SIG-M5 (cell line): Measurements from ENCODE around the gene RNF157.
"Not testable (repeated sequence)": the region's sequence is repeated elsewhere in the genome, so short reads cannot be mapped to it uniquely, and the experiment has no call there.

Experiments
- DNase-seq: peaks from one replicate; lab custom pipeline; 2025; lab: John Stamatoyannopoulos, UW

Gene RNF157

DNA sequence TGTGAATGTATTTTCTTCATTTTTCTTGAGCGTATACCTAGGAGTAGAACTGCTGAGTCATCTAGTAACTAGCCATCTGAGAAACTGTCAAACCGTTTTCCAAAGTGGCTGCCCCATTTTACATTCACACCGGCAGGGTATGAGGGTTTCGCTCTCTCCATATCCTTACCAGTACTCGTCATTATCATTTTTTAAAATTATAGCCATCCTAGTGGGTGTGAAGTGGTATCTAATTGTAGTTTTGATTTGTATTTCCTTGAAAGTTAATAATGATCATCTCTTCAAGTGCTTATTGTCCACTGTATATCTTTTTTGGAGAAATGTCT is 6.0 kb downstream of the RNF157 start:
- DNase-seq, result no peak

GRCh38 chr17:76233588-76234353 is 6.5 kb downstream of the RNF157 start:
- no peak for DNase-seq

DNA sequence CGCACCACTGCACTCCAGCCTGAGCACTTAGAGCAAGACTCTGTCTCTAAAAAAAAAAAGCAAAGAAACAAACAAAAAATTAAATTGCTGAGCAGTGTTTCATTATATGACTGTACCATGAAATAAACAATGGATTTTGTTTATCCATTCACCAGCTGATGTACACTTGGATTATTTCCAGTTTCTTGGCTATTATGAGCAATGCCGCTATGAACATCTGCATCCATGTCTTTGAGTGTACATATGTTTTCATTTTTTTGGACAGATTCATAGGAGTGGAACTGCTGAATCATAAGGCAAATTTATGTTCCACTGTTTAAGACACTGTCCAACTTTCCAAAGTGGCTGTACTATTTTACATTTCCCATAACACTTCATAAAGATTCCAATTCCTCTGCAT is 8.0 kb downstream of the RNF157 start:
- DNase-seq, result no peak

GRCh38 chr17:76226749-76227148 is 13.5 kb downstream of the RNF157 start:
- not testable (repeated sequence) for DNase-seq

- not testable (repeated sequence) for DNase-seq
Observed at GRCh38 chr17:76225373-76226086, 14.8 kb downstream of the RNF157 start.

DNA sequence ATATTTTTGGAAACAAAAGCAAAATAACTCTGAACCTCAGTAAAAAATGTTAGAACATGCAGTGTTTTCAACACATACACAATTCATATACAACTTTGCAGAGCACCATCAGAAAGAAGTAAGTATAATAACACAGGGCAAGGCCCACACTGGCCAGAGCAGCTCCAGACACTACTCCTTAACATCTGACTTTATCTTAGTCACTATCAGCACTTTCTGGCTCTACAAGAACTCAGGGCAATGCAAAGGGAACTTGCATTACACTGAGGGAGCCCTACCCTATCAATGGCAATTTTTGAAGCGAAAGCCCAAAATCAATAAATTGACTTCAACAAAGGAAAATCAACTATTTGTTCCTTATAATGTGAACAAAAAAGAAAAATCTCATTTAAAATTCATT is 16.5 kb downstream of the RNF157 start:
- DNase-seq, result no peak

DNA sequence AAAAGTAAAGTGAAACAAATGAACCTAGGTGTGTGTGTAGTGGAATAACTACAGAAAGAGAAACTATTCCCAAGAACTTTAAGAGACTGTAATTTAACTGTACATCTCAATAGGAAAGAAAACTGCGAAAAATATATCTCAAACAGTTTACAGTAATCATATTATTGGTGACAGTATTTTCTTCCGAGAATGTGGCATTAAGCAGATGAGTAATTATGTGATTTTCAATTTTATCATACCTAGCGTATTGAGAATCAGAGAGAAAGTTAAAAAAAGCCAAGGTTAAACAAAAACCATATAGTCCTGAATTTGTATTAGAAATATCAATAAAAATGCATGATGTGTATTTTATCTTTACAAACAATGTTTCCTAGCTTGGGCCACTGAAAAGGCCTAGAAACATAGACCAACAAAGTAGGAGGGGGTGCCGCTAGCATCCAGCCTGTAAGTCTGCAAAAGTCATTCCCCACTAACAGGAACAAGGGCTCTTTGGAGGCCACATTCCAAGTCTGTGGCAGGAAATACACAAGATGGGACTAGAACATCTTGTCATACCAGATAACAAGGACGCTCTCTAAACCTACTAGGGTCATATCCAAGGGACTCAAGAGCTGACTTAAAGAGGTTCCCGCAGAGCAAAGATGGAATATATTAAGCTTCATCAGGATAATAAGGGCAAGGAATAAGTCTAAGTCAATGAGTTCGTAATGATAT is 20.5 kb downstream of the RNF157 start:
- no peak for DNase-seq

DNA sequence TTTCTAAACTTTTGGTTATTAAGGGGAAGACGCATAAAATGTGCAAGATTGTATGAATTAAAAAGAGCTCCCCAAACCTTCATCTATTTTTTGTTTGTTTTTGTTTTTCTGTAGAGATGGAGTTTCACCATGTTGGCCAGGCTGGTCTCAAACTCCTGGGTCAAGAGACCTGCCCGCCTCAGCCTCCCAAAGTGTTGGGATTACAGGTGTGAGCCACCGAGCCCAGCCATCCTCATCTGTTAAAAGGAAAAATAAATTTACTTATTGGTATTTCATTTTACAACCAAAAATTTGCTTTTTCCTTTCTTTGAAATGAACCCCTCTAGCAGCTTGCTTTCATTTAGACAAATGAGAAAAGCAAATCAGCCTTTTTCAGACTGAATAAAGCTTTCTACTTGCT is 23.2 kb downstream of the RNF157 start:
- no peak for DNase-seq

GRCh38 chr17:76213491-76213890 is 26.8 kb downstream of the RNF157 start:
- no peak for DNase-seq

DNA sequence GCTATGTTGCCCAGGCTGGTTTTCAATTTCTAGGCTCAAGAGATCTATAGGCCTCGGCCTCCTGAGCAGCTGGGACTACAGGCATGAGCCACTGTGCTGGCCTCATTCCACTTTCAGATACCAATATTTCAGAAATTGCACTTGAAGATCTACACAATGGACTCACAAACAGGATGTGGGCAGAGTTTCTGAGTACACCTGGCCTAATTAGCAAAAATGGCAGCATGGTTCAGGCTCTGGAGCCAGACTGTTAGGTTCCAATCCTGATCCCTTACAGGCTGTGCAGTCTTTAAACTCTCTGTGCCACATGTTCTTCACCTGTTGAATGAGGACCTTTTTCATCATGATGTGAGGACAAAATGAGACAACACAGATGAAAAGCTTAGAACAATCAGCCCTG is 32.2 kb downstream of the RNF157 start:
- no peak for DNase-seq

- no peak for DNase-seq
Observed at GRCh38 chr17:76207275-76208059, 32.8 kb downstream of the RNF157 start.

DNA sequence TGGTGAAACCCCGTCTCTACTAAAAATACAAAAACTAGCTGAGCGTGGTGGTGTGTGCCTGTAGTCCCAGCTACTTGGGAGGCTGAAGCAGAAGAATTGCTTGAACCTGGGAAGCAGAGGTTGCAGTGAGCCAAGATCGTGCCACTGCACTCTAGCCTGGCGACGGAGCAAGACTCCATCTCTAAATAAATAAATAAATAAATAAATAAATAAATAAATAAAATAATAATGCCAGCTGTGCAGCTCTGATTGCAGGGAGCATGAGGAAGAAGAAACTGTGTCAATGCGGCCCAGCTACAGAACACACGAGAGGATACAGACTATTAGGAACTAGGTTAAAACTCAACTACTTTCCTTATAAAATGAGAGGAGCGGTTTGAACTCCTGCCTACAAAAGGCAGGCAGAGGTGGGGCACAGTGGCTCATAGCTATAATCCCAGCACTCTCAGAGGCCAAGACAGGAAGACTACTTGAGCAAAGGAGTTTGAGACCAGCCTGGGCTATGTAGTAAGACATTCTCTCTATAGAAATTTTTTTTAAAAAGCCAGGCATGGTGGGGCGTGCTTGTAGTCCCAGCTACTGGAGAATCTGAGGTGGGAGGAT is 34.6 kb downstream of the RNF157 start:
- DNase-seq, result not testable (repeated sequence)

GRCh38 chr17:76204277-76204676 is 36.0 kb downstream of the RNF157 start:
- no peak for DNase-seq

DNA sequence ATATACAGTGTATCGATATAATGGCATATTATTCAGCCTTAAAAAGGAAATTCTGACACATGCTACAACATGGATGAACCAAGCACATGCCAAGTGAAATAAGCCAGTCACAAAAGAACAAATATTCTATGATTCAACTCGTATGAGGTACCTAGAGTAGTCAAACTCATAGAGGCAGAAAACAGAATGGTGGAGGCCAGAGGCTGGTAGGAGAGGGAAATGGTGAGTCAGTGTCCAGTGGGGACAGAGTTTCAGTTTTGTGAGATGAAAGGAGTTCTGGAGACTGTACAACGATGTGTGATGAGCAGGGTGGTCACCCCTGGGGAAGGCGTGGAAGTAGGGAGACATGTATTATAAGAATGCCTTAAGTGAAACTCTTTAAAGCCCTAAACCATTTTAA is 39.9 kb downstream of the RNF157 start:
- DNase-seq, result no peak

DNA sequence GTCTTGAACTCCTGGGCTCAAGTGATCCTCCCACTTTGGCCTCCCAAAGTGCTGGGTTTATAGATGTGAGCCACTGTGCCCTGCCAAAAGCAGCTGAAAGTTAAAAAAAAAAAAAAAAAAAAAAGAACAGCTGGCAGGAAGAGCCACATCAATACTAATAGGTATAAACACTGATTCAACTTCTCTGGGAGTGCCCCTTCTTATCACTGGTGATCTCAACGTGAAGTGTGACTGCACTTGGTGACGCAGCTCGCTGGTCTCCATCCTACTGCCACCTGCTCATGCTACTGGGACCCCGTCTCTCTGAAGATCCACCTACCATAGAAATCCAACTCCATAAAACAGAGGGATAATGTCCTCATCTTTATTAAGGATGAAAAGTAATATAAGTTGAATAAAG is 40.8 kb downstream of the RNF157 start:
- DNase-seq, result no peak

DNA sequence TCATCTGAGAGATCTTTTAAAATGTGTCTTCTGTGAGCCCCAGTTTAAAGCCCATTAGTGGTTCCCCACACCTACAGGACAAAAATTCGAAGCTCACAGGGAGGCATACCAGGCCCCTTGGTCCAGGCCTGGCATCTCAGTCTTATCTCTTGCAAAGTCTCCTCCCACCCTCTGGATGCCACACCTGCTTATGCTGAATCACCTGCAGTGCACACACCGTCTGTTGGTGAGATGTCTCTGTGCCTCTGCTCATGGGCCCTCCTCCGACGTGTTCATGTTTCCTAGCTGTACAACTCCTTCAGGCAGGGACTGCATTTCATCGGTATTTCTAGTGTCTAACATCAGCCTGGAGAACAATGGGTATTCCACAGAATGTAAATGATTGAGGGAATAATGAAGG is 41.6 kb downstream of the RNF157 start:
- DNase-seq, result no peak

DNA sequence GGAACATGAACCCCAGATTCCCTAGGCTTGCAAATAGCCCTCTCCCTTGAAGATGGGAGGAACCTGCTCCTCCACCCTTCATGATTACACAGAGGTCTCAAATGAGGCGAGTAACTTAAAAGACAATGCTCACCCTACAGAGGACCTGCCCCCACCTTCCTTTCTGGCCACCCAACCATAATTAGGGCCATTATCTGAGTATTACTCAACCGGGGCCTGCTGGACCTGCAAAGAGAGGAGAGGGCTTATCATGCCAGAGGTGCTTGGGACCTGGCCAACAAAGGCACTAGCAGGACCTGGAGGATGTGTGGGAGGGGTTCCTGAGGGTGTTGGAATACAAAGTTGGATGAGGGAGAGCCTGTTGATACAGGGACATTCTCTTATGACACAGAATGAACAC is 42.4 kb downstream of the RNF157 start:
- DNase-seq, result no peak

- DNase-seq, result no peak
Observed at GRCh38 chr17:76196675-76197074, 43.6 kb downstream of the RNF157 start.

- no peak for DNase-seq
Observed at GRCh38 chr17:76195281-76196096, 44.8 kb downstream of the RNF157 start.

DNA sequence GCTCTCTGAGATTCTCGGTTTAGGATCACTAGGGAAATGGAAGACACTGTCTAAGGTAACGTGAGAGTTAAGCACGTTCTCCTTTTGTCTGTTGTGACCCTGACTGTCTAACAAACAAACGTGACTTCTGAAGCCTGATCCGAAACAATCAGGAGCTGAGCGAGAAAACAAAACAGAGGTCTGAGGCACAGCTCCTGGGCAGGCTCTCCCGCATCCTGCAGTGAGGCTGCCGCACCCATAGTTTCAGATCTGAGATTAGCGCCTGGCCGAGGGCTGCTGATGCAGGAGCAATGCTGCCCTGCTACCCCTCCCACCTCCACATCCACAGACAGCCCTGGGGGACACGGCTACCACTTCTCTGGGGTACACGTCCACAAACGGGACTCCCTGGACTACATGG is 46.7 kb downstream of the RNF157 start:
- DNase-seq, result no peak

- no peak for DNase-seq
Observed at GRCh38 chr17:76191896-76192295, 48.4 kb downstream of the RNF157 start.
